OCI-LY1 (cell line): ENCODE measurements around the gene MFSD6.
"Not testable (repeated sequence)": the region's sequence is repeated elsewhere in the genome, so short reads cannot be mapped to it uniquely, and the experiment has no call there.

Experiments used
- H2AFZ ChIP-seq: fragments of 200-600 bp; sonication (generic), shearing (Covaris generic); 2 replicates; pipeline ENCODE4 v1.6.0; 2014; ENCODE audit warnings: antibody characterized with exemption, mild to moderate bottlenecking, low read length
- H3F3A ChIP-seq: fragments of 200-600 bp; sonication (generic), shearing (Covaris generic); 2 replicates; pipeline ENCODE4 v1.6.0; 2014; ENCODE audit warnings: mild to moderate bottlenecking, antibody characterized with exemption, low read length, moderate library complexity; ENCODE audit not compliant: insufficient read depth
- H3K27ac ChIP-seq: fragments of 200-600 bp; sonication (generic); 2 replicates; pipeline ENCODE4 v1.5.1; 2014; ENCODE audit warnings: low read length, mixed run types, mild to moderate bottlenecking, low read depth; ENCODE audit not compliant: poor library complexity, severe bottlenecking
- H3K27me3 ChIP-seq: fragments of 200-600 bp; sonication (generic); 2 replicates; pipeline ENCODE4 v1.6.0; 2014; ENCODE audit warnings: antibody characterized with exemption, mild to moderate bottlenecking, low read length, moderate library complexity; ENCODE audit not compliant: insufficient read depth
- H3K36me3 ChIP-seq: fragments of 200-600 bp; sonication (generic); 2 replicates; pipeline ENCODE4 v1.6.1; 2014; ENCODE audit warnings: mild to moderate bottlenecking, antibody characterized with exemption, low read length, moderate library complexity, mixed read lengths; ENCODE audit not compliant: insufficient read depth
- H3K4me1 ChIP-seq: fragments of 200-600 bp; sonication (generic); 2 replicates; pipeline ENCODE4 v1.5.1; 2014; ENCODE audit warnings: mild to moderate bottlenecking, low read length, moderate library complexity; ENCODE audit not compliant: insufficient read depth, severe bottlenecking
- H3K4me2 ChIP-seq: fragments of 200-600 bp; sonication (generic), shearing (Covaris generic); 2 replicates; pipeline ENCODE4 v1.6.1; 2014; ENCODE audit warnings: low read length
- H3K4me3 ChIP-seq: fragments of 200-600 bp; sonication (generic); 2 replicates; pipeline ENCODE4 v1.5.1; 2014; ENCODE audit warnings: low read length, low read depth, mild to moderate bottlenecking, mixed read lengths; ENCODE audit not compliant: poor library complexity, severe bottlenecking
- H3K79me2 ChIP-seq: fragments of 200-600 bp; shearing (Covaris generic); 2 replicates; pipeline ENCODE4 v1.6.1; 2016; ENCODE audit warnings: mixed run types, low read length, mixed read lengths; ENCODE audit not compliant: insufficient read depth
- H3K9ac ChIP-seq: fragments of 200-600 bp; sonication (generic), shearing (Covaris generic); 2 replicates; pipeline ENCODE4 v1.6.1; 2014; ENCODE audit warnings: mild to moderate bottlenecking, low read length, mixed read lengths
- H3K9me2 ChIP-seq: fragments of 200-600 bp; sonication (generic), shearing (Covaris generic); 2 replicates; pipeline ENCODE4 v1.6.1; 2014; ENCODE audit warnings: low read depth, mild to moderate bottlenecking, low read length, mixed read lengths
- H3K9me3 ChIP-seq: fragments of 200-600 bp; shearing (Covaris generic); 2 replicates; pipeline ENCODE4 v1.6.1; 2014; ENCODE audit warnings: low read length, mixed read lengths
- H4K20me1 ChIP-seq: fragments of 200-600 bp; sonication (generic), shearing (Covaris generic); 2 replicates; pipeline ENCODE4 v1.6.0; 2016; ENCODE audit warnings: mild to moderate bottlenecking, low read length; ENCODE audit not compliant: insufficient read depth
- EZH2 ChIP-seq: fragments of 200-600 bp; sonication (generic), shearing (Covaris generic); IDR thresholded peaks from 2 replicates; pipeline ENCODE4 v1.8.0; 2017; ENCODE audit warnings: borderline replicate concordance, mixed run types, mild to moderate bottlenecking, antibody characterized with exemption, low read length, moderate library complexity, mixed read lengths
- TF ChIP-seq, protein P1 (sequence below): fragments of 200-600 bp; sonication (generic), shearing (Covaris generic); IDR thresholded peaks from 2 replicates; pipeline ENCODE4 v1.5.1; 2017; ENCODE audit warnings: mild to moderate bottlenecking, antibody characterized with exemption, low read length, moderate library complexity, mixed read lengths

MFSD6 gene

DNA sequence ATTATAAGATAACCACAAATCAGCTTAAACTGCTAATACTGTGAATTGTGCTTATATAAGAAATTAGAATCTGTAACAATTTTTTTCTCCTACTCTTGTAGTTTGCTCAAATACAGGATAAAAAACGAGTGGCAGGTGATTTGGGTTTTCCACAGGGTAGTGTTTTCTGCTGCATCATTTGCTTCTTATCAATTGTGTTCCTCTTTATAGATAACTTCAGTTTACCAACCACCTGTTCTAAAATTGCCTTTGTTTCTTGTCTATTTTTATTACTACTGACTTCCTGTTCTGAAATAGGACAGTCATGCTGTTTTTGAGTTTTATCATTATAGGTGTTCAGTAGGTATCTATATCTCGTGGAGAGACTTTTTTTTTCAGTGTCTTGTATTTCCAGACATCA lies 56.9 kb downstream of the MFSD6 start:
- H3K27ac ChIP-seq = no peak overlapping the region
- no peak overlapping the region for H2AFZ ChIP-seq
- H3K79me2 ChIP-seq = no peaks in the 10 kb centered on the region
- no peaks in the 10 kb centered on the region for H3K9me3 ChIP-seq
- H3K27me3 ChIP-seq = no peaks in the 10 kb centered on the region
- H3F3A ChIP-seq = no peaks in the 10 kb centered on the region
- H3K4me3 ChIP-seq = no peak overlapping the region
- no peak overlapping the region for H3K9ac ChIP-seq
- H3K36me3 ChIP-seq = no peaks in the 10 kb centered on the region
- H3K4me2 ChIP-seq = no peak overlapping the region; the same call in 1 of the 2 replicates
- H4K20me1 ChIP-seq = no peaks in the 10 kb centered on the region
- no peak for TF ChIP-seq EZH2
- TF ChIP-seq, protein P1, sequence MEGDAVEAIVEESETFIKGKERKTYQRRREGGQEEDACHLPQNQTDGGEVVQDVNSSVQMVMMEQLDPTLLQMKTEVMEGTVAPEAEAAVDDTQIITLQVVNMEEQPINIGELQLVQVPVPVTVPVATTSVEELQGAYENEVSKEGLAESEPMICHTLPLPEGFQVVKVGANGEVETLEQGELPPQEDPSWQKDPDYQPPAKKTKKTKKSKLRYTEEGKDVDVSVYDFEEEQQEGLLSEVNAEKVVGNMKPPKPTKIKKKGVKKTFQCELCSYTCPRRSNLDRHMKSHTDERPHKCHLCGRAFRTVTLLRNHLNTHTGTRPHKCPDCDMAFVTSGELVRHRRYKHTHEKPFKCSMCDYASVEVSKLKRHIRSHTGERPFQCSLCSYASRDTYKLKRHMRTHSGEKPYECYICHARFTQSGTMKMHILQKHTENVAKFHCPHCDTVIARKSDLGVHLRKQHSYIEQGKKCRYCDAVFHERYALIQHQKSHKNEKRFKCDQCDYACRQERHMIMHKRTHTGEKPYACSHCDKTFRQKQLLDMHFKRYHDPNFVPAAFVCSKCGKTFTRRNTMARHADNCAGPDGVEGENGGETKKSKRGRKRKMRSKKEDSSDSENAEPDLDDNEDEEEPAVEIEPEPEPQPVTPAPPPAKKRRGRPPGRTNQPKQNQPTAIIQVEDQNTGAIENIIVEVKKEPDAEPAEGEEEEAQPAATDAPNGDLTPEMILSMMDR = no peak
- H3K4me1 ChIP-seq = peaks cover 51% of the 10 kb centered on the region
- H3K9me2 ChIP-seq = no peaks in the 10 kb centered on the region

DNA sequence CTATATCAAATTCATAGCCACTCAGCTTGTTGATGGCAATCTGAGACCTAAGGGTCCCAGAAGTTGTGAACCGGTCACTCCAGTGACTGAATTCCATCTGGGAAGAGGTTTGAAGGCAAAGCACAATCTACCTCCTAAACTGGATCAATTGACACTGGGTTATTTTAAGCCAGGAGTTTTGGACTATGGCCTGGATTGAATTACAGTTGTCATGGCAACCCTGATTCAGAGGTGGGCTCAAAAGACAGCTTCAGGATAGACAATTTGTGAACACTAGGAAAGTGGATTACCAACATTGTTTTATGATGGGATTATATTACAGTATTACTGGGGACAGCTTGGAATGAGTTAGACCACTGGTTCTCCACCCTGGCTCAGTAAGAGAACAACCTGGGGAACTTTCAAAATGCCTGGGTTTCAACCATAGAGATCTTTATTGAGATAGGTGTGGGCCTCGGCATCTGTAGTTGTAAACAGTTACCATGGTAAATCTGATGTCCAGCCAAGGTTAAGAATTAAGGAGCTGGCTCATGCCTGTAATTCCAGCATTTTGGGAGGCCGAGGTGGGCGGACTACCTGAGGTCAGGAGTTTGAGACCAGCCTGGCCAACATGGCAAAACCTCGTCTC lies 58.8 kb downstream of the MFSD6 start:
- Histone ChIP-seq H3K79me2 (no peaks in the 10 kb centered on the region), H3K9me2 (no peaks in the 10 kb centered on the region), H3K36me3 (0 out of 2 replicates have a peak, but pooled peaks cover 4% of the 10 kb centered on the region), H3K27me3 (no peaks in the 10 kb centered on the region), H2AFZ (no peak overlapping the region), H3K9ac (no peak overlapping the region; the same call in 1 of the 2 replicates), H3K9me3 (no peaks in the 10 kb centered on the region), H3F3A (no peaks in the 10 kb centered on the region), H3K27ac (peak overlapping the region; percentile 89), H3K4me2 (no peak overlapping the region), H4K20me1 (no peaks in the 10 kb centered on the region), H3K4me1 (peaks cover 53% of the 10 kb centered on the region), H3K4me3 (no peak overlapping the region)
- TF ChIP-seq, protein P1 = no peak
- TF ChIP-seq EZH2 = no peak

DNA sequence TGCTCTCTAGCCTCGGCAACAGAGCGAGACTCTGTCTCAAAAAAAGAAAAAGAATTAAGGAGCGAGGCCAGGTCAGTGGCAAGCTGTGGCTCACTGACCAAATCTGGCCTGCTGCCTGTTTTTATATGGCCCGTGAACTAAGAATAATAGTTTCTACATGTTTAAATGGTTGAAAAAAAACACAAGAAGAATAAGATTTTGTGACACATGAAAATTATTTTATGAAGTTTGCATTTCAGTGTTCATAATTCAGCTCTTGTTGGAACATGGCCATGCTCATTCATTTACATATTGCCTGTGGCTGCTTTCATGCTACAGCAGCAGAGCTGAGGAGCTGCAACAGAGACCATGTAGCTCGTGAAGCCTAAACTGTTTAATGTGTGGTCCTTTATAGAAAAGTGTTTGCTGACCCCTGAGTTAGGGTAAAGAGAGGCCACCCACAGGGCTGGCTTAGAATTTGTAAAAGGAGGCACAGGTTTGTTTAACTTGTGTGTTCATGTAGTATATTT lies 59.5 kb downstream of the MFSD6 start:
- peaks cover 53% of the 10 kb centered on the region for H3K4me1 ChIP-seq
- no peaks in the 10 kb centered on the region for H3K79me2 ChIP-seq
- H2AFZ ChIP-seq = no peak overlapping the region
- H3K9me3 ChIP-seq = no peaks in the 10 kb centered on the region
- TF ChIP-seq EZH2 = no peak
- TF ChIP-seq, protein P1 = no peak
- no peaks in the 10 kb centered on the region for H3F3A ChIP-seq
- H3K27ac ChIP-seq = peak overlapping the region; percentile 89
- no peaks in the 10 kb centered on the region for H3K9me2 ChIP-seq
- H4K20me1 ChIP-seq = no peaks in the 10 kb centered on the region
- H3K27me3 ChIP-seq = no peaks in the 10 kb centered on the region
- H3K4me2 ChIP-seq = peak overlapping the region; percentile 53
- peak overlapping the region; percentile 11 for H3K4me3 ChIP-seq
- H3K9ac ChIP-seq = peak overlapping the region; percentile 41; the same call in 1 of the 2 replicates
- 0 out of 2 replicates have a peak, but pooled peaks cover 4% of the 10 kb centered on the region for H3K36me3 ChIP-seq

DNA sequence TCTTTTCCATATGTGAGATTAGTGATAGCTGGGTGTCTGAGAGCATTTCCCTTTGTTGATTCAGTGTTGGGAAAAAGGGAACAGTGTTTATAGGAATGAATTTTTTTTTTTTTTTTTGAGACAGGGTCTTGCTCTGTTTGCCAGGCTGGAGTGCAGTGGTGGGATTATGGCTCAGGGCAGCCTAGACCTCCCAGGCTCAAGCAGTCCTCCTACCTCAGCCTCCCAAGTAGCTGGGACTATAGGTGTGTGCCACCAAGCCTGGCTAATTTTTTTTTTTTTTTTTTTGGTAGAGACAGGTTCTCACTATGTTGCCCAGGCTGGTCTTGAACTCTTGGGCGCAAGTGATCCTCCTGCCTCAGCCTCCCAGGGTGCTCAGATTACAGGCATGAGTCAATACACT lies 60.2 kb downstream of the MFSD6 start:
- Histone ChIP-seq H3K4me3 (peak overlapping the region; percentile 11), H3K27ac (peak overlapping the region; percentile 89), H3K9ac (peak overlapping the region; percentile 41; the same call in 1 of the 2 replicates), H3K4me2 (peak overlapping the region; percentile 57), H3K4me1 (peaks cover 53% of the 10 kb centered on the region)
- not testable (repeated sequence) for H3F3A ChIP-seq, H3K79me2 ChIP-seq, H2AFZ ChIP-seq, H3K9me2 ChIP-seq, H3K27me3 ChIP-seq, H3K36me3 ChIP-seq, H3K9me3 ChIP-seq, H4K20me1 ChIP-seq
